GM21515 (cell line): ENCODE results near the gene SEMA4D.

Experiments used
- ATAC-seq: cut with Tn5 transposase; IDR thresholded peaks from one replicate; pipeline ENCODE4 v1.9.1; 2021; ENCODE audit not compliant: unreplicated experiment

SEMA4D gene

GRCh38 chr9:89497978-89498851 lies at the start of gene SEMA4D:
SEMA4D (minus strand) TSS chr9:89498113; CDS start chr9:89405456, 92,657 bp downstream.
- peak; percentile 24 for ATAC-seq

GRCh38 chr9:89547000-89547399 lies 49.1 kb upstream of the SEMA4D start:
- ATAC-seq = no peak

GRCh38 chr9:89544279-89544661 lies 46.4 kb upstream of the SEMA4D start:
- no peak for ATAC-seq

GRCh38 chr9:89543621-89544278 lies 45.8 kb upstream of the SEMA4D start:
- no peak for ATAC-seq

- ATAC-seq = no peak
Measured at GRCh38 chr9:89543111-89543510, 45.2 kb upstream of the SEMA4D start.

GRCh38 chr9:89542401-89543021 lies 44.6 kb upstream of the SEMA4D start:
- no peak for ATAC-seq

GRCh38 chr9:89541798-89542197 lies 43.9 kb upstream of the SEMA4D start:
- ATAC-seq = no peak

GRCh38 chr9:89539374-89539773 lies 41.5 kb upstream of the SEMA4D start:
- no peak for ATAC-seq

- ATAC-seq = no peak
Measured at GRCh38 chr9:89538871-89539270, 41.0 kb upstream of the SEMA4D start.

- no peak for ATAC-seq
Measured at GRCh38 chr9:89537166-89537565, 39.3 kb upstream of the SEMA4D start.

- ATAC-seq = no peak
Measured at GRCh38 chr9:89536600-89536999, 38.7 kb upstream of the SEMA4D start.

GRCh38 chr9:89536145-89536574 lies 38.2 kb upstream of the SEMA4D start:
- ATAC-seq = no peak

GRCh38 chr9:89535461-89535860 lies 37.5 kb upstream of the SEMA4D start:
- no peak for ATAC-seq

GRCh38 chr9:89534515-89535287 lies 36.8 kb upstream of the SEMA4D start:
- ATAC-seq = no peak

- no peak for ATAC-seq
Measured at GRCh38 chr9:89533411-89534095, 35.6 kb upstream of the SEMA4D start.

GRCh38 chr9:89532944-89533343 lies 35.0 kb upstream of the SEMA4D start:
- no peak for ATAC-seq

GRCh38 chr9:89532478-89532877 lies 34.6 kb upstream of the SEMA4D start:
- ATAC-seq = no peak

GRCh38 chr9:89531766-89532165 lies 33.9 kb upstream of the SEMA4D start:
- no peak for ATAC-seq

- ATAC-seq = no peak
Measured at GRCh38 chr9:89530726-89531125, 32.8 kb upstream of the SEMA4D start.

GRCh38 chr9:89529243-89530035 lies 31.5 kb upstream of the SEMA4D start:
- ATAC-seq = no peak
